Activated naive CD4-positive, alpha-beta T cell treated with anti-CD3 and anti-CD28 coated beads, Interleukin-2, amount 10 ng/mL, durations not matched to agents 7 days and 5 days (primary cell): ENCODE data around the gene CFAP91.

Experiments used
- CTCF ChIA-PET: fragments of 350-600 bp; sonication (Branson Sonifier 250); formaldehyde crosslinking; loops from one replicate; lab custom pipeline; 2021; ENCODE audit warnings: antibody characterized with exemption; lab: Charles Lee
- DNase-seq: peaks from one replicate; pipeline ENCODE4 v3.0.0-alpha.2; 2020
- H3K27ac Mint-ChIP-seq: one replicate; pipeline ENCODE4 v1.8.0; 2021; ENCODE audit warnings: mild to moderate bottlenecking, moderate library complexity, mixed read lengths
- H3K27me3 Mint-ChIP-seq: one replicate; pipeline ENCODE4 v1.8.0; 2021; ENCODE audit warnings: mild to moderate bottlenecking, mixed read lengths
- H3K36me3 Mint-ChIP-seq: one replicate; pipeline ENCODE4 v1.8.0; 2021; ENCODE audit warnings: mixed read lengths
- H3K4me1 Mint-ChIP-seq: one replicate; pipeline ENCODE4 v1.8.0; 2021; ENCODE audit warnings: mixed read lengths
- H3K4me3 Mint-ChIP-seq: one replicate; pipeline ENCODE4 v1.8.0; 2021; ENCODE audit warnings: mild to moderate bottlenecking, moderate library complexity, mixed read lengths
- H3K9me3 Mint-ChIP-seq: one replicate; pipeline ENCODE4 v1.8.0; 2021; ENCODE audit warnings: mixed read lengths

Gene CFAP91

GRCh38 chr3:119702530-119703527, at the start of gene CFAP91:
TSS of gene CFAP91 (plus strand) at chr3:119703022. CDS start at chr3:119703099, 77 bp downstream.
- CTCF ChIA-PET, result no interaction called here
- H3K27me3 Mint-ChIP-seq, result peaks cover 22% of the 10 kb centered on the region
- peaks cover 39% of the 10 kb centered on the region for H3K4me1 Mint-ChIP-seq
- H3K27ac Mint-ChIP-seq, result no peak within 1 kb of the TSS
- H3K9me3 Mint-ChIP-seq, result peaks cover 5% of the 10 kb centered on the region
- H3K36me3 Mint-ChIP-seq, result peaks cover 6% of the 10 kb centered on the region
- peak within 1 kb of the TSS; percentile 67 for H3K4me3 Mint-ChIP-seq
- peak; percentile 88 for DNase-seq

- H3K4me1 Mint-ChIP-seq, result peaks cover 12% of the 10 kb centered on the region
- H3K9me3 Mint-ChIP-seq, result no peaks in the 10 kb centered on the region
- no peaks in the 10 kb centered on the region for H3K36me3 Mint-ChIP-seq
- no peak overlapping the region for H3K4me3 Mint-ChIP-seq
- no peak for DNase-seq
- no peak overlapping the region for H3K27ac Mint-ChIP-seq
- CTCF ChIA-PET, result no interaction called here
- no peaks in the 10 kb centered on the region for H3K27me3 Mint-ChIP-seq
Observed at GRCh38 chr3:119653876-119654275, 48.9 kb upstream of the CFAP91 start.

- DNase-seq, result no peak
- CTCF ChIA-PET, result interaction anchor here (0.7 kb wide), 4 partner anchors 25 to 139 kb away, joined by 3 read pairs; no protein-coding TSS in a partner anchor
- Mint-ChIP-seq H3K4me3 (no peak overlapping the region), H3K27ac (no peak overlapping the region), H3K36me3 (no peaks in the 10 kb centered on the region), H3K27me3 (no peaks in the 10 kb centered on the region), H3K9me3 (no peaks in the 10 kb centered on the region), H3K4me1 (peaks cover 16% of the 10 kb centered on the region)
Observed at GRCh38 chr3:119657887-119658702, 44.7 kb upstream of the CFAP91 start.

GRCh38 chr3:119658994-119659393, 43.8 kb upstream of the CFAP91 start:
- H3K4me3 Mint-ChIP-seq, result no peak overlapping the region
- H3K4me1 Mint-ChIP-seq, result peaks cover 16% of the 10 kb centered on the region
- no peaks in the 10 kb centered on the region for H3K27me3 Mint-ChIP-seq
- no peaks in the 10 kb centered on the region for H3K9me3 Mint-ChIP-seq
- no peak for DNase-seq
- no peaks in the 10 kb centered on the region for H3K36me3 Mint-ChIP-seq
- CTCF ChIA-PET, result no interaction called here
- no peak overlapping the region for H3K27ac Mint-ChIP-seq

- no peaks in the 10 kb centered on the region for H3K9me3 Mint-ChIP-seq
- CTCF ChIA-PET, result interaction anchor here (0.6 kb wide), 1 partner anchor 13 kb away, joined by 3 read pairs; no protein-coding TSS in a partner anchor
- no peaks in the 10 kb centered on the region for H3K36me3 Mint-ChIP-seq
- DNase-seq, result no peak
- H3K4me1 Mint-ChIP-seq, result peaks cover 16% of the 10 kb centered on the region
- H3K27me3 Mint-ChIP-seq, result no peaks in the 10 kb centered on the region
- no peak overlapping the region for H3K27ac Mint-ChIP-seq
- H3K4me3 Mint-ChIP-seq, result no peak overlapping the region
Observed at GRCh38 chr3:119659606-119660291, 43.1 kb upstream of the CFAP91 start.

- no peak for DNase-seq
- no peaks in the 10 kb centered on the region for H3K27me3 Mint-ChIP-seq
- CTCF ChIA-PET, result interaction anchor here (1.0 kb wide), 1 partner anchor 9 kb away, joined by 3 read pairs; no protein-coding TSS in a partner anchor
- peaks cover 16% of the 10 kb centered on the region for H3K4me1 Mint-ChIP-seq
- H3K4me3 Mint-ChIP-seq, result no peak within 1 kb of the TSS
- no peaks in the 10 kb centered on the region for H3K36me3 Mint-ChIP-seq
- H3K27ac Mint-ChIP-seq, result no peak within 1 kb of the TSS
- H3K9me3 Mint-ChIP-seq, result no peaks in the 10 kb centered on the region
Observed at GRCh38 chr3:119660474-119661440, 42.1 kb upstream of the CFAP91 start, which contains the start of gene POPDC2. TSS of gene POPDC2 (minus strand) at chr3:119660589. CDS start at chr3:119660423, 166 bp downstream.

GRCh38 chr3:119662604-119663373, 40.0 kb upstream of the CFAP91 start:
- Mint-ChIP-seq H3K27ac (peak overlapping the region; percentile 3), H3K9me3 (no peaks in the 10 kb centered on the region), H3K4me1 (peaks cover 12% of the 10 kb centered on the region), H3K4me3 (no peak overlapping the region), H3K27me3 (no peaks in the 10 kb centered on the region), H3K36me3 (peaks cover 13% of the 10 kb centered on the region)
- CTCF ChIA-PET, result interaction anchor here (1.0 kb wide), 1 partner anchor 12 kb away, joined by 3 read pairs; no protein-coding TSS in a partner anchor
- no peak for DNase-seq

- CTCF ChIA-PET, result no interaction called here
- no peaks in the 10 kb centered on the region for H3K27me3 Mint-ChIP-seq
- no peak for DNase-seq
- H3K4me1 Mint-ChIP-seq, result peaks cover 5% of the 10 kb centered on the region
- H3K27ac Mint-ChIP-seq, result no peak overlapping the region
- H3K9me3 Mint-ChIP-seq, result no peaks in the 10 kb centered on the region
- peaks cover 14% of the 10 kb centered on the region for H3K36me3 Mint-ChIP-seq
- no peak overlapping the region for H3K4me3 Mint-ChIP-seq
Observed at GRCh38 chr3:119663885-119664284, 38.9 kb upstream of the CFAP91 start.

- CTCF ChIA-PET, result no interaction called here
- H3K27me3 Mint-ChIP-seq, result no peaks in the 10 kb centered on the region
- no peaks in the 10 kb centered on the region for H3K9me3 Mint-ChIP-seq
- no peak overlapping the region for H3K4me3 Mint-ChIP-seq
- no peak overlapping the region for H3K27ac Mint-ChIP-seq
- peaks cover 18% of the 10 kb centered on the region for H3K36me3 Mint-ChIP-seq
- DNase-seq, result no peak
- peaks cover 5% of the 10 kb centered on the region for H3K4me1 Mint-ChIP-seq
Observed at GRCh38 chr3:119664370-119664769, 38.5 kb upstream of the CFAP91 start.

GRCh38 chr3:119664850-119665379, 37.9 kb upstream of the CFAP91 start:
- Mint-ChIP-seq H3K4me1 (peaks cover 3% of the 10 kb centered on the region), H3K4me3 (no peak overlapping the region), H3K27ac (no peak overlapping the region), H3K9me3 (no peaks in the 10 kb centered on the region), H3K36me3 (peaks cover 22% of the 10 kb centered on the region), H3K27me3 (no peaks in the 10 kb centered on the region)
- DNase-seq, result no peak
- CTCF ChIA-PET, result no interaction called here

GRCh38 chr3:119665954-119666559, 36.8 kb upstream of the CFAP91 start:
- no peak overlapping the region for H3K4me3 Mint-ChIP-seq
- H3K27me3 Mint-ChIP-seq, result no peaks in the 10 kb centered on the region
- peaks cover 32% of the 10 kb centered on the region for H3K36me3 Mint-ChIP-seq
- DNase-seq, result no peak
- H3K9me3 Mint-ChIP-seq, result no peaks in the 10 kb centered on the region
- H3K4me1 Mint-ChIP-seq, result peaks cover 5% of the 10 kb centered on the region
- H3K27ac Mint-ChIP-seq, result no peak overlapping the region
- CTCF ChIA-PET, result no interaction called here
